GM18873 (cell line): ENCODE results near the gene UBR4.
"Not testable (repeated sequence)": the region's sequence is repeated elsewhere in the genome, so short reads cannot be mapped to it uniquely, and the experiment has no call there.

Experiments
- ATAC-seq: cut with Tn5 transposase; IDR thresholded peaks from one replicate; pipeline ENCODE4 v1.9.1; 2021; ENCODE audit warnings: mild to moderate bottlenecking, moderate library complexity, moderate number of reproducible peaks; ENCODE audit not compliant: unreplicated experiment, low FRiP score

The UBR4 gene

DNA sequence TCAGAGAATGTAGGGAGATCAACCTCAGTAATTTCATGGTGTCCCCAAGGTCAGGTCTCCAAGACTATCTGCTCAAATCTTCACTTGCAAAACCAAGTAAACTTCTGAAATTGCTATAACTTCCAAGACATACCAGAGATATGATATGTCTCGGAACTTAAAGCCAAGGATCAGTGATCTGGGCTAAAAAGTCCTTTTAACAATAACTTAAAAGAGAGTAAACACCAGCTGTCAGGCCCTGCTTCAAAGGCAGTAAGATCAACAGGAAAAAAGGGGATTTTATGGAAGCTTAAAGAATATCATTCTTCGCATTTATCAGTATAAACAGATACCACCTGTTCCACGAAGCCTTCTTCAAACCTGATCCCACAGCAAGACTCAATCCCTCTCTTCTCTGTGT is 13.7 kb downstream of the UBR4 start:
- no peak for ATAC-seq

DNA sequence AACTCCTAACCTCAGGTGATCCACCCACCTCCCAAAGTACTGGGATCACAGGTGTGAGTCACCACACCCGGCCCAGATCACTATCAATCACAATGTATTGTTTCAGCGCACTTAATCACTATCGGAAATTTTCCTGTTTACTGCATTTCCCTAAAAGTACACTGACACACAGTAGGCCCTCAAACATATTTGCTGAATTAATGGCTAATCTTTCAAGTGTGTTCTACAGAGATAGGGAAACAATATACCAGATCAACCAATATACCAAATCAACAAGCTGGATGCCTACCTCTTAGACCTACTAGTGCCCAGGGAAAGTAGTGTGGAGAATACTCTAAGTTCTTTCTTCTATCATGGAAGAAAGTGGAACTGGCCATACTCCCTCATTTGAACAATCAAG is 17.1 kb downstream of the UBR4 start:
- ATAC-seq = no peak

DNA sequence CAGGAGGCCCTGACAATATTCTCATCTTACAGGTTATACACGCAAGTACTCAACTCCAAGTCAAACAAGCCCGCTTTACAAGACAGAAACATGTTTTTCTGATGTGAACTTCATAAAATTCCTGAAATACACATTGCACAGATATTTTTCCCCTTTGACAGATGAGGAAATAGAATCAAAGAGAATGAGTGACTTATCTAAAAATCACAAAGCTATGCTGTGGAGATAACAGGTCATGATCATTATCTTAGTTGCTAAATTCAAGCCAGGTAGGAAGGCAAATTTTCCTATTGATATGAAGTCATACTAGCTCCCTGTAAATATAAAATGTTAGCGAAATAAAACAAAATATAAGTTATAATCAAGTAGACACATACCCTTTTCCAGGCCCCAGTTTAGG is 18.3 kb downstream of the UBR4 start:
- ATAC-seq = no peak

DNA sequence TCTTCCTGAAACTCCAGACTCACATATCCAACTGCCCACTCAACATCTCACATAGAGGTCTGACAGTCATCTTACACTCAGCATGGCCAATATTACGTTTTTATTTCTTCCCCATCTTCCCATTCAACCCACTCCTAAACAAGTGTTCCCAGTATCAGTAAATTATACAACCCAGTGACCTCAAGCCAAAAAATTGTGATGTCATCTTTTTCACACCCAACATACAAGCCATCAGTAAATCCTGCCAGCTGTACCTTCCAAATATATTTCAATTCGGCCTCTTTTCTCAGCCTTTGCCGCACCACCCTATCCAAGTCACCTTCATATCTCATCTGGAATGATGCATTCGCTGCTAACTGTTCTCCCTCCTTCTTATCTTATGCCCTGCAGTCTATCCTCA is 19.6 kb downstream of the UBR4 start:
- no peak for ATAC-seq

DNA sequence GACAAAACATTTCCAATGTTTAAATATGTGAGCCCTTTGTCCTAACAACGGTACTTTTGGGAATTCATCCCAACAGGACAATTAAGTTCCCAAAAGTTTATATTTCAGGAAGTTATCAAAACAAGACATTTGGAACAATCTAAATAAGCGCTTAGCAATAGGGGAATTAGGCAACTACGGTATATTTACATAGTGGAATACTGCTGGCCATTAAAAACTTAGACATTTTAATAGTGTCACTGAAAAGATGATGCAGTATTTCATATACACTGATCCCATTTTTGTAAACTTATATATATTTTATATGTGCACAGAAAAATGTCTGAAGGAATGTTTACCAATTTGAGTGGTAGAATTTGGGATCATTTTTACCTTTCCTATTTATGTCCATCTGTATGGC is 20.8 kb downstream of the UBR4 start:
- no peak for ATAC-seq

DNA sequence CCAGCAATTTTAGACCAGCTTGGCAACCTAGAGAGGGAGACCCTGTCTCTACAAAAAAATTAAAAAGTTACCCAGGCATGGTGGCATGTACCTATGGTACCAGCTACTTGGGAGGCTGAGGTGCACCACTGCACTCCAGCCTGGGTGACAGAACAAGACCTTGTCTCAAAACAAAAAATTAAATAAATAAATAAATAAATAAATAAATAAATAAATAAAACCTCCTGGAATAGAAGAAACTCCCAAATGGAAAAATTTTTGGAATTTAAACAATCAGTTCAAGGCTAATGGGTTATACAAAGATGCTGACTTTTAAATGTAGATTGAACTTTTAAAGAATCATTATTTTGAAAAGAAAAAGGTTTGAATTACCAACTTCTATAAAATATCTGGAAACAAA is 22.2 kb downstream of the UBR4 start:
- ATAC-seq = no peak

DNA sequence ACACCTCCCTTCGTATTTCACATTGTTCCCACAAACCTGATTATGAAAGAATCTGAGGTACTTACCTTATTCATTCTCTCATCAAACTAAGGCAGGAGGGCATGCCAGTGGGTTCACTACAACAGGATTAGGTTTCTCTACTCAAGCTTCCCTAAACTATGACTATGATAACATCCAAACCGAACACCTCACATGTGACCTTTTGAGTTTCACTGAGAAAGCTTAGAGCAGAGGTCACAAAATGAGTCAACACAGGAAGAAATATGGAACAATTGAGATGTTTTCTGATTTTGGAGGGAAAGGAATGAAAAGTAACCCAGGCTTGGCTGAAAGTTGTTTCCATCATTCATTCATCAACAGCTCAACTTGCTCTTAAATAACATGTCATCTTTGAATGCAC is 24.1 kb downstream of the UBR4 start:
- no peak for ATAC-seq

DNA sequence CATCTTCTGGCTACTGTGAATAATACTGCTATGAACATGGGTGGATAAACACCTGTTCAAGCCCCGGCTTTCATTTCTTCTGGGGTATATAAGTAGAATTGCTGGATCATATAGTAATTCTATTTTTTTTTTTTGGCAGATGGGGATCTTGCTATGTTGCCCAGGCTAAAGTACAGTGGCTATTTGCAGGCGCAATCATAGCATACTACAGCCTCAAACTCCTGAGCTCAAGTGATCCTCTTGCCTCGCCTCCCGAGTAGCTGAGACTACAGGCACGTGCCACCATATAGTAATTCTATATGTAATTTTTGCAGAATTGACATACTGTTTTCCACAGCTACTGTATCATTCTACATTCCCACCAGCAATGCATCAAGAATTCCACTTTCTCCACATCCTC is 27.8 kb downstream of the UBR4 start:
- no peak for ATAC-seq

DNA sequence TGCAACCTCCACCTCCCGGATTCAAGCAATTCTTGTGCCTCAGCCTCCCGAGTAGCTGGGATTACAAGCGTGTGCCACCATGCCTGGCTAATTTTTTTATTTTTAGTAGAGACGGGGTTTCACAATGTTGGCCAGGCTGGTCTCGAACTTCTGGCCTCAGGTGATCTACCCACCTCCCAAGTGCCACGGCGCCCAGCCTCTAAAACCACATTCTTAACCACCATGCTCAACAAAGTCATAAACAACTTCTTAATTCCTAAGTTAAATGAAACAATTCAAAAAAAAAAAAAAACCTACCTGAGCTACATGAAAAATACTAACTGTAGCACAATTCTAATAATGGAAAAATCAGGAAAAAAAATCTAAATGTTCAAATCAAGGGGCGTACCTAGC is 29.8 kb downstream of the UBR4 start:
- not testable (repeated sequence) for ATAC-seq

DNA sequence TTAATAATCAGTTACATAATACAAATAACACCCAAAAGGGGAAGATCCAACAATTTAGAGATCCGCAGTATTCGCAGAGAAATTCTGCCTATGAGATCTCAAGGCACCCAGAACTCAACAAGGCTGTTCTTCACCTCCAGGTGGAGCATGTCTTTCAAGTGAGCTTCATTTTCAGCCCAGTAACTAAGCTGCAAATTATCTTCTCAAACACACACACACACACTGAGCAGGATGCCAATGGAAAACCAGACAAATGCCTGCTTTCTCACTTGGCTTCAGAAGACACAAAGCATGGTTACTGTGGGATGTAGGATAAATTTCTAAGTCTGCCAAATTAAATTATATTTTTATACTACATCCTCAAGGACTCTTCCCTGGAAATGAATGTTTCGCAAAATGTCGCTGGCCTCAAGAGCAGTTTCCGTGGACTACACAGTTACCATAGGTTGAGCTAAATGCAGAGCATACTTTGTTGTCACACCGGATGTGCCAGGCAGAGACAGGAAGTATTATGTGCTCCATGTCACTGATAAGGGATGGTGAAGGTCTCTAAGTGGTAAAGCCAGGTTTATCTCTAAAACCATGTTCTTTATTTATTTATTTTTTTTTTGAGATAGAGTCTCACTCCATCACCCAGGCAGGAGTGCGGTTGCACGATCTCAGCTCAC is 30.3 kb downstream of the UBR4 start:
- ATAC-seq = no peak

DNA sequence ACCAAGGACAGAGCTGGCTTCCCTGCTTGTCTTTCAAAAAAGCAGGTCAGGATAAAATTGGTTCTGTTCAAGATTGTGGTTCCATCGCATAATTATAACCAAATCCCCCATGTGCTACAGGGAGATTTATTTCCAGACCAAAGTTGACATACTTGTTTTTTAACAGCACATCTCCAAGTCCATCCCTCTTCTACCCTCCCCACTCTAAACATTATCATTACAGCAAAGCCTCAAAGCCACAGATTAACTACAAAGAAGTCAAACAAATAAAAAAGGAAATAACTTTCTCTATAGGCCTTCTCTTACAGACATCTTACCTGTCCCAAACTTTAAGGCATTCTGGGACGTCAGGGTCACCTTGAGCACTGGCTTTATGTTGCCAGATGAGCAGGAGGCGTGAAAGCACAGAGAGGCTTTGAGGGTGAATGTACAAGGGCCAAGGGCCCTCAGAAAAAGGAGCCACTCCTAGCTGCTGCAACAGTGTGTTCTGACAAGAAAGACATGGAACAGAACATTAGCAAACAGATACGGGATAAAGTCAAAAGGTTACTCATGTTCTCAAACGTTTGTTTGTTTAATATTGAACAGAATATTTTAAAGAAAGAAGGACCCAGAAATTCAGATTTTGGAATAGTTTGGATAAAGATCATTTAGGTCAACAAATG is 31.2 kb downstream of the UBR4 start:
- ATAC-seq = no peak

DNA sequence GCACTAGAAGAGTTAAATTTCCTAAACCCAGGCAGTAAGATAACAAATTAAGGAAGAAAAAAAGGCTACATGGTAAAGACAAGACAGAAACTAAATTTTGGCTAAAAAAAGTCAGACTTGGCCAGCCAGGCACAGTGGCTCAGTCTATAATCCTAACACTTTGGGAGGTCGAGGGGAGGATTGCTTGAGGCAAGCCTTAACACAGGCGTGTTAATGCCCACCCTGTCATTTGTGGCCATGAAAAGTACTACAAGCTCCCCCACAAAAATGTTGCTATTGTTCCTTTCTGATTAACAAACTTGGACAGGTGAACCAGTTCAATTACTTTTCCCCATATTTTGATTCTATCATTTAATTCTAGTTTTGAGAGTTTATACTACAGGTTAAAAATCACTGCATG is 32.3 kb downstream of the UBR4 start:
- ATAC-seq = no peak

DNA sequence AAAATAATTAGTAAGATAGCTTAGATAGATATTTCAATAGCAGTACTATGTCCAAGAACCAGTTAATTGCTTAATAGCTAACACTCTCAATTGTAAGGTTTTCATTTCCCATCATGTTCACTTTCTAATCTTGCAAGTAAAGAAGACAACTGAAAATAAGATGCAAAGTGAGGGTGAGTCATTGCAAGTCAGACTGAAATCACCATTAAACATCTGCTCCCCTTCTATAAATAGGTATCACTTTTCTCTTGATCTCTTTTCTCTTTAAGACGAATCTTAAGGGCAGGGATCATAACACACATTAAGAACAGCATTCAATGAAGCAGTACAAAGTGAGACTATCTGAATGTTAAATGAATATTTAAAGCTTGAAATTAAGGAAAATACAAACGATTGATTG is 40.4 kb downstream of the UBR4 start:
- no peak for ATAC-seq

DNA sequence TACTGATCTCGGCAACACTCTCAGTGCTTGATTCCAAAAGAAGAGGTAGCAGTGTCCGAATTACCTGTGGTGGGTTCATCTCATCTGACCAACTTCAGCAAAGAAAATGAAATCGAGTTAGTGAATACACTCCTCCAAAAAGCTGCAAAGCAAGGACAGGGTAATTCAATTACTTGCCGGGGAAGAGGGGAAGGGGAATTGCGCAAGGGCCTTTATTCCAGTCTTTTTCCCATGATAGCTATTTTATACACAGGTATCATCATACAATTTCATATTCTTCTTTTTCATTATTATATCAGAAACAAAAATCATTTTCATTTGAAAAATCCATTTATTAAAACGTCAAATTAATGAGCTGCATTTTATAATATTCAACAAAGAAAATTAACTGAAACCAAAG is 42.9 kb downstream of the UBR4 start:
- no peak for ATAC-seq

DNA sequence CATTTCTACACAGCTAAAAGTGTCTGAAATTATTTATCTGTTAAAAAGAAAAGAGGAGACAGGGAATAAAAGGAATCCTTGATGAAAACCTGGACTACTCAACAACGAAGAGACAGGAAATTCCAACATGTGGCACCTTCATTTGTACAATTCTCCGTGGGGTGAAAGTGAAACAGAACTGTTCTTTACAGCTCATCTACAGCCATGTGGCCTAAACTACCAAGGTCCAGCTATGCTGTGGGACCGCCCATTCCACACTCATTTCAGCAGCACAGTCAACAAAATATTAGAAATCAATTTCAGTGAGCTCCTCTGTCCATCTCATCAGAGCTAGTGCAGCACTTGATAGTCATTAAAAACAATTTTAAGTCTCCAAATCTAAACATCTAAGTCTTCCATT is 44.0 kb downstream of the UBR4 start:
- no peak for ATAC-seq

DNA sequence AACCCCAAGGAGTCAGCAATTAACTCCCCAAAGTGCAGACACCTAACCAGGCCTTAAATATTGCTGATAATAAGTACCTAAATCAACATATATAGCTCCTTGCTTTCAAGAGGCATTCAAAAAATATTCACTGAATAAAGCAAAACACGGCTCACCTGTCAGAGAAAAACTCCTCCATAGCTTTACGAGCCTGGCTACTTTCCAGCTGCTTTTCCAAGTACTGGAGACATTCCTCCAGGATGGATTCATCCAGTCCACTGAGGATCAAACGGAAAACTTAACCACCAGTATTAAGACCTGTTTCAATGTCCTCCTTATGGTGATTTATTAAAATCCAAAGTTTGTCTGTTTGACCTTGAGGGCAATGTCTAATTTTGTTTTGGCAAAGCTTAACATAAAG is 44.6 kb downstream of the UBR4 start:
- no peak for ATAC-seq

DNA sequence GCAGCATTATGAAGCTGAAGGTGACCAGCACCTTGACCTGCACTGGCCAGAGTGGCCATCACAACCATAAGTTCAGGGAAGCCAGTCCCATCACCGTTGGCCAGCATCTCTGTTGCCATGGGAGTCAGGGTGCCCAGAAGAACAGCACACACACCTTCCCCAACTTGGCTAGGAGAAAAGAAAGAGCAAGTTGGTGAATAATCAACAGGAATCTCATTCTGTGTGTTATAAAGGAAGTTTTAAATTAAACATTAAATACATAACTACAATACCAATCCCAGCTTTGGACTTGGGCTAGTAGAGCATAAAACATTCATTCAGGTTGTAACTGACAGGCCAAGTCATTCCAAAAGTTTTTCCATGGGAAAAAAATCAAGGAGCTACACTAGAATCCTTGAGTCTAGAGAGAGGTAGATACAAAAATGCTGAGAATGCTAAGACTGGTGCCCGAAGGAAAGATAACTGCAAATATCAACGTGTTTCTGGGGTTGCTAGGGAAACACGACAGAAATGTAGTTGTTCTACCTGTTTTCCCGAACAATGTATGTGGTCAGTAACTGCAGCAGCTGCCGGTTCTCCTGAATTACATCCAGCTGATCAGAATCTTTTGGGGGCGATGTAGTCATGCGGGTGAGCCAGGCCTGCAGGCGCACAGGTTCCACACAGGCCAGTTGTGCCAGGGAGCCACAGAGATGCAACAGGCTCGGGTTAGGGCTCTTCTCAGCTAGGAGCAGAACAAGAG is 45.6 kb downstream of the UBR4 start:
- ATAC-seq = no peak

DNA sequence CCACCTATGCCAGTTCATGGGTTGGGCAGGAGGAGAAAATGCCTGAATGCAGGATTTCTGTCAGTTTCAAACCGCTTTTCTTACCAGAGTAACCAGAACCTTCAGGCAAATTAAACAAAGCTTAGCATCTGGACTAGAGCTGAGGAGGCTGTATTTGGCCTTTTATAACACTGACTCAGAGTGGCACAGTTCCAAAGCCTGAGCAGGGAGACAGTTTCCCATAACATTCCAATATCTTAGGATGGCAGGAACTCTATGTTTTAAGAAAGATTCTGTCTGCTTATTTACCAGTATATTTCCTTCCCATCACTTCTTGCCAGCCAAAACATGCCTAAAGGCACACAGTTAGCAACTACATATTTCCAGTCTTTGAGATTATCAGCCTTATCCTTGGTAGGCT is 46.8 kb downstream of the UBR4 start:
- no peak for ATAC-seq

DNA sequence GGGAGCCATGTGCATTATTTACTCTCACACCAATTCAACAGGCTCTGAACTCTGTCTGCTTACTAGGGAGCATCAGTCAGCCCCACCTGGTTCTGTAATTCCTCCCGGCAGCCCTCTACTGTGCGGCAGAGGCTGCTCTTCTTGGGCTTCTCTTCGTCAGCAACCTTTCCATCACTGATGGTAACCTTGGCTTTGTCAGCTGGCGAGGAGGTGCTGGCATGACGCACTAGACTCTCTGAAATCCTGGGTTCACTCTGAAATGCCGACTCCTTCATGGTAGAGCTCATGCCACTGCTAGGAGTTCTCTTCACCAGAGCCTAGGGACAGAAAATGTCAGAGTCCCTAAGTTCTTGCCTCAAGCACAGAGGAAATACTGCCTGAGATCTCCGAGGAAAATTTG is 49.2 kb downstream of the UBR4 start:
- no peak for ATAC-seq

DNA sequence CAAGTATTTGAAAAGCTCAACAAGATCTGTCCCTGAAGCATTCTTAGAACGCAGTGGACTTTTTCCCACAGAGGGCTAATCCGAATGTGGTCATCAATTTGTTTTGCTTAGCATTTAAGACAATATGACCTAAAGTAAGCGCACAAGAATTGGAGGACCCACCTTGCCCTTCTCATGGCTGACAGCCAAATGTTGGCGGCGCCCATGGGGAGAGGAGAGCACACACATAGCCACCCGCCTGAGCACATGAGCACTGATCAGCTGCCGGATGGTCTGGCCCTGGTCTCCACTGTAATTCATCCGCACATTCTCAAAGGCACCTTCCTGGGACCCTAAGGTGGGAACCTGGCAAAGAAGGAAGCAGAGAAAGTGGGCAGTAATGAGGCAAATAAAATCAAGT is 52.4 kb downstream of the UBR4 start:
- ATAC-seq = no peak

DNA sequence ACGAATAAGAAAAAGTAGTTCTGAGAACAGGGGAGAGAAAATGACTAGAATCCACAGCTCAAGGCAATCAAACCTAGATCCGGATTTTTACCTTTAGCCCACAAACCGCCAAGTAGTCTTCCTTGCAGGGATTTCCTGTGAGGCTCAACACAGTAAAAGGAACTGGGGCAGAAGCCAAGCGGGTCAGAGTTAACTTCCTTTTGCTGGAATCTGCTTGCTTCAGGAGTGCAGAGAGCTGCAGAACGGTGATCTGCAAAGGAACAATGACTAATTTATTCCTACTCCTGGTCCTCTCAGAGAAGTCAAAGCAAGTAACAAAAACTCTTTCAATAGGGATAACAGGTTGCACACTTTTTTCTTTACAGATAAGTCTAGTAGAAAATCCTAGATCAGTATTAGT is 53.4 kb downstream of the UBR4 start:
- no peak for ATAC-seq

DNA sequence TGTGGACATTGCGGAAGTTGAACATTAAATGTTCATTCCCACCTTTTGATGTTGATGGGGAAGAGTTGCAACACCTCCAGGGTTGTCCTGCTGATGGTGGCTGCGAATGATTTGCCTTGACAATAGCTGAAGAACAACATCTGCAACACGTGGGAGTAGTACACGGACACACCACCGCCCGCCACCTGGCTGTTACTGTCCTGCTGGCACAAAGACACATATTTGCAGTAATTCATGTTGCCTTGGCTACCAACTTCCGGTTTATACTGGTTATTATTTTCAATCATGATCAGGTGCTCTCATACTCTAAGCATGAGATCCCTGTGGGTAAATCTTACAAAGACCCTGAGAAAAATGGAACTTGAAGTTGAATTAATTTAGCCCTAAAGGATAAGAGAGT is 55.2 kb downstream of the UBR4 start:
- ATAC-seq = no peak
